WTC11 (cell line): Measurements from ENCODE around the gene PDE6D.

Source experiments
- AFF4 ChIP-seq: sonication (generic); formaldehyde crosslinking; IDR thresholded peaks from 2 replicates; pipeline ENCODE4 v1.8.1; 2023; ENCODE audit warnings: mild to moderate bottlenecking, missing genetic modification reagents, borderline replicate concordance
- CTCF ChIP-seq: fragments of 200-600 bp; IDR thresholded peaks from 2 replicates; pipeline ENCODE4 v1.8.0; 2022; ENCODE audit warnings: antibody characterized with exemption
- ETV6 ChIP-seq: sonication (generic); formaldehyde crosslinking; IDR thresholded peaks from 2 replicates; pipeline ENCODE4 v1.8.1; 2022; ENCODE audit warnings: mild to moderate bottlenecking, missing genetic modification reagents
- FOXP4 ChIP-seq: sonication (generic); formaldehyde crosslinking; IDR thresholded peaks from 2 replicates; pipeline ENCODE4 v1.8.0; 2022; ENCODE audit warnings: mild to moderate bottlenecking, missing genetic modification reagents
- IRF1 ChIP-seq: sonication (generic); formaldehyde crosslinking; IDR thresholded peaks from 2 replicates; pipeline ENCODE4 v1.8.0; 2023; ENCODE audit warnings: missing genetic modification reagents
- NR2C2 ChIP-seq: sonication (generic); formaldehyde crosslinking; IDR thresholded peaks from 2 replicates; pipeline ENCODE4 v1.8.0; 2022; ENCODE audit warnings: mild to moderate bottlenecking, missing genetic modification reagents
- PREB ChIP-seq: sonication (generic); formaldehyde crosslinking; IDR thresholded peaks from 2 replicates; pipeline ENCODE4 v1.8.1; 2022; ENCODE audit warnings: mild to moderate bottlenecking, missing genetic modification reagents, moderate library complexity, borderline replicate concordance
- USF2 ChIP-seq: sonication (generic); formaldehyde crosslinking; IDR thresholded peaks from 2 replicates; pipeline ENCODE4 v1.8.1; 2023; ENCODE audit warnings: mild to moderate bottlenecking, missing genetic modification reagents, moderate library complexity
- ZNF263 ChIP-seq: sonication (generic); formaldehyde crosslinking; IDR thresholded peaks from 2 replicates; pipeline ENCODE4 v1.8.1; 2022; ENCODE audit warnings: low read depth, mild to moderate bottlenecking, moderate library complexity, missing genetic modification reagents

GRCh38 chr2:231707927-231708772 lies 72.9 kb downstream of the PDE6D start, which contains the start of gene PTMA:
- TF ChIP-seq CTCF: no peak
- no peak for TF ChIP-seq PREB (CRISPR knock-in tag)
- no peak; the same call in 1 of the 2 replicates for TF ChIP-seq USF2 (CRISPR knock-in tag)
- no peak for TF ChIP-seq ZNF263 (CRISPR knock-in tag)
- TF ChIP-seq NR2C2 (CRISPR knock-in tag): no peak
- peak; percentile 67 for TF ChIP-seq ETV6
- TF ChIP-seq AFF4: peak; percentile 95
- peak; percentile 61; the same call in 1 of the 2 replicates for TF ChIP-seq FOXP4 (CRISPR knock-in tag)
- peak; percentile 20 for TF ChIP-seq IRF1 (CRISPR knock-in tag)
